Osteoblast (primary cell): Measurements from ENCODE around the gene SOD3. TPM values are rescaled to one million over a fixed set of nuclear protein-coding genes. Genes with fewer than 3 reads are reported as not detected.

ENCODE experiments used
- DNase-seq: peaks from one replicate; pipeline ENCODE4 v3.0.0; 2011; ENCODE audit warnings: low spot score, mixed read lengths; ENCODE audit not compliant: insufficient read length; ENCODE audit errors: missing footprints
- H2AFZ ChIP-seq: 2 replicates; pipeline ENCODE4 v1.6.0; 2011; ENCODE audit warnings: mild to moderate bottlenecking, low read length
- H3K27ac ChIP-seq: 2 replicates; pipeline ENCODE4 v1.5.1; 2011; ENCODE audit warnings: mild to moderate bottlenecking, low read depth, low read length, moderate library complexity
- H3K27me3 ChIP-seq: 2 replicates; pipeline ENCODE4 v1.6.0; 2012; ENCODE audit warnings: mild to moderate bottlenecking, control low read depth, inconsistent platforms, low read length, moderate library complexity; ENCODE audit not compliant: insufficient read depth
- H3K36me3 ChIP-seq: 2 replicates; pipeline ENCODE4 v1.5.1; 2011; ENCODE audit warnings: mild to moderate bottlenecking, low read length, control low read depth, moderate library complexity; ENCODE audit not compliant: insufficient read depth
- H3K4me1 ChIP-seq: 2 replicates; pipeline ENCODE4 v1.5.1; 2011; ENCODE audit warnings: mild to moderate bottlenecking, low read length, control low read depth, moderate library complexity; ENCODE audit not compliant: insufficient read depth
- H3K4me2 ChIP-seq: 2 replicates; pipeline ENCODE4 v1.6.0; 2011; ENCODE audit warnings: mild to moderate bottlenecking, low read length; ENCODE audit not compliant: insufficient read depth
- H3K4me3 ChIP-seq: fragments of 200-600 bp; sonication (generic); 3 replicates; pipeline ENCODE4 v1.5.1; 2012; ENCODE audit warnings: mild to moderate bottlenecking, low read length, inconsistent platforms; ENCODE audit not compliant: insufficient read depth
- H3K79me2 ChIP-seq: 2 replicates; pipeline ENCODE4 v1.6.0; 2012; ENCODE audit warnings: mild to moderate bottlenecking, low read length, control low read depth, inconsistent platforms; ENCODE audit not compliant: insufficient read depth
- H3K9me3 ChIP-seq: 2 replicates; pipeline ENCODE4 v1.5.1; 2011; ENCODE audit warnings: low read depth, low read length, control low read depth
- H4K20me1 ChIP-seq: 2 replicates; pipeline ENCODE4 v1.6.0; 2012; ENCODE audit warnings: mild to moderate bottlenecking, low read length, control low read depth; ENCODE audit not compliant: insufficient read depth
- CTCF ChIP-seq: IDR thresholded peaks from 2 replicates; pipeline ENCODE4 v1.5.1; 2011; ENCODE audit warnings: mild to moderate bottlenecking, low read depth, low read length, moderate library complexity; ENCODE audit errors: extremely low read depth
- small RNA-seq: library from RNA; depleted of rRNA; stranded (forward); fragments of <200 nt; gene quantifications from one replicate; pipeline ENCODE3, GENCODE V24; 2012
- total RNA-seq: library from RNA; depleted of rRNA; stranded (reverse); fragments of >200 nt; gene quantifications from 2 replicates; pipeline ENCODE4 v1.2.3, GENCODE V29; 2012

SOD3 gene
- total RNA-seq, 1 donor, result 4.3 TPM

GRCh38 chr4:24845902-24846301, 50.5 kb downstream of the SOD3 start:
- no peak for TF ChIP-seq CTCF

GRCh38 chr4:24846716-24847115, 51.3 kb downstream of the SOD3 start:
- no peak for DNase-seq
- H3K27me3 ChIP-seq, result no peaks in the 10 kb centered on the region
- H3K36me3 ChIP-seq, result no peaks in the 10 kb centered on the region
- H3K27ac ChIP-seq, result no peak overlapping the region
- H3K4me3 ChIP-seq, result no peak overlapping the region
- H3K9me3 ChIP-seq, result no peaks in the 10 kb centered on the region
- H4K20me1 ChIP-seq, result no peaks in the 10 kb centered on the region
- H3K4me2 ChIP-seq, result no peak overlapping the region
- peaks cover 17% of the 10 kb centered on the region for H3K4me1 ChIP-seq
- TF ChIP-seq CTCF, result no peak
- H3K79me2 ChIP-seq, result no peaks in the 10 kb centered on the region
- H2AFZ ChIP-seq, result no peak overlapping the region

More at GRCh38 chr4:24845902-24846301, 50.5 kb downstream of the SOD3 start:
- H3K27ac ChIP-seq, result no peak overlapping the region
- no peak for DNase-seq
- H2AFZ ChIP-seq, result no peak overlapping the region
- no peaks in the 10 kb centered on the region for H3K79me2 ChIP-seq
- H3K4me2 ChIP-seq, result no peak overlapping the region
- no peaks in the 10 kb centered on the region for H3K27me3 ChIP-seq
- no peaks in the 10 kb centered on the region for H3K36me3 ChIP-seq
- H3K4me3 ChIP-seq, result no peak overlapping the region
- H4K20me1 ChIP-seq, result no peaks in the 10 kb centered on the region
- no peaks in the 10 kb centered on the region for H3K9me3 ChIP-seq
- H3K4me1 ChIP-seq, result peaks cover 10% of the 10 kb centered on the region

- H3K27me3 ChIP-seq, result no peaks in the 10 kb centered on the region
- H3K4me1 ChIP-seq, result peaks cover 43% of the 10 kb centered on the region
- no peak overlapping the region for H3K4me3 ChIP-seq
- no peaks in the 10 kb centered on the region for H3K79me2 ChIP-seq
- DNase-seq, result no peak
- TF ChIP-seq CTCF, result no peak
- no peak overlapping the region for H3K27ac ChIP-seq
- H2AFZ ChIP-seq, result no peak overlapping the region
- H3K4me2 ChIP-seq, result no peak overlapping the region
- H3K9me3 ChIP-seq, result no peaks in the 10 kb centered on the region
- no peaks in the 10 kb centered on the region for H4K20me1 ChIP-seq
- H3K36me3 ChIP-seq, result no peaks in the 10 kb centered on the region
These were observed 54.0 kb downstream of the SOD3 start for GRCh38 chr4:24849351-24849750.

GRCh38 chr4:24849756-24850155, 54.4 kb downstream of the SOD3 start:
- Histone ChIP-seq H3K27me3 (no peaks in the 10 kb centered on the region), H2AFZ (no peak overlapping the region), H3K36me3 (no peaks in the 10 kb centered on the region), H3K27ac (no peak overlapping the region), H3K4me3 (no peak overlapping the region), H3K9me3 (no peaks in the 10 kb centered on the region), H3K79me2 (no peaks in the 10 kb centered on the region), H3K4me2 (no peak overlapping the region), H3K4me1 (peaks cover 43% of the 10 kb centered on the region), H4K20me1 (no peaks in the 10 kb centered on the region)
- no peak for TF ChIP-seq CTCF
- no peak for DNase-seq

Small RNA genes within 50 kb of the gene (small RNA-seq; reads per million reads assigned to genes)
- not detected for gene AC006390.1

Other genes with a start within 250 kb of the SOD3 start
- gene DHX15, start 211.0 kb upstream of the SOD3 start, total RNA-seq, result 107 and 109 TPM in 2 replicates
- gene CCDC149, start 117.5 kb downstream of the SOD3 start, total RNA-seq, result 12.3 and 14.7 TPM in 2 replicates
- gene LGI2, start 235.4 kb downstream of the SOD3 start, total RNA-seq, result under 0.01 TPM in 2 replicates